ENCODE measurements around the gene ECEL1.

DNA sequence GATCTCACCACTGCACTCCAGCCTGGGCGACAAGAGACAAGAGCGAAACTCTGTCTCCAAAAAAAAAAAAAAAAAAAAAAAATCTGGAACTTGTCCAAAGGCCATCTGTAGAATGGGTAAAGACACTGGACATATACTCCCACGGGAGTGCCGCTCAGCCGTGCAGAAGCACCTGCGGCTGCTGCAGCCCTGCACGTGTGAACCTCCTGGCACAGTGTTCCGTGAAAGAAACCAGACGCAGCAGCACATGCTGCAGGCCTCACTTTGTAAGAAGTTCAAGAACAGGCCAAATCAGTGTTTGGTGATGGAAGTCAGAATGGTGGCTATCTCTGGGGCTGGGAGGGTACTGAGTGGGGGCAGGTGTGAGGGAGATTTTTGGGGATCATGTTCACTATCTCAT is 44.8 kb upstream of the ECEL1 start:
- TF ChIP-seq, protein P1, sequence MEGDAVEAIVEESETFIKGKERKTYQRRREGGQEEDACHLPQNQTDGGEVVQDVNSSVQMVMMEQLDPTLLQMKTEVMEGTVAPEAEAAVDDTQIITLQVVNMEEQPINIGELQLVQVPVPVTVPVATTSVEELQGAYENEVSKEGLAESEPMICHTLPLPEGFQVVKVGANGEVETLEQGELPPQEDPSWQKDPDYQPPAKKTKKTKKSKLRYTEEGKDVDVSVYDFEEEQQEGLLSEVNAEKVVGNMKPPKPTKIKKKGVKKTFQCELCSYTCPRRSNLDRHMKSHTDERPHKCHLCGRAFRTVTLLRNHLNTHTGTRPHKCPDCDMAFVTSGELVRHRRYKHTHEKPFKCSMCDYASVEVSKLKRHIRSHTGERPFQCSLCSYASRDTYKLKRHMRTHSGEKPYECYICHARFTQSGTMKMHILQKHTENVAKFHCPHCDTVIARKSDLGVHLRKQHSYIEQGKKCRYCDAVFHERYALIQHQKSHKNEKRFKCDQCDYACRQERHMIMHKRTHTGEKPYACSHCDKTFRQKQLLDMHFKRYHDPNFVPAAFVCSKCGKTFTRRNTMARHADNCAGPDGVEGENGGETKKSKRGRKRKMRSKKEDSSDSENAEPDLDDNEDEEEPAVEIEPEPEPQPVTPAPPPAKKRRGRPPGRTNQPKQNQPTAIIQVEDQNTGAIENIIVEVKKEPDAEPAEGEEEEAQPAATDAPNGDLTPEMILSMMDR (IDR thresholded peaks at IDR 0.05; ENCODE audit: poor library complexity): no peak
- TF ChIP-seq EZH2 (IDR thresholded peaks at IDR 0.05; ENCODE audit: borderline replicate concordance) (no peak), EZH2phosphoT487 (IDR thresholded peaks at IDR 0.05; ENCODE audit: low read depth, severe bottlenecking, unreplicated experiment) (no peak)
